ENCODE results near the gene DNHD1.

GRCh38 chr11:6618117-6619003, 121.3 kb downstream of the DNHD1 start:
- no peak for TF ChIP-seq CTCF (IDR thresholded peaks at IDR 0.05)
- no peak for TF ChIP-seq MAX (CRISPR knock-in tag; IDR thresholded peaks at IDR 0.05)
- no peak; the same call in 1 of the 2 replicates for TF ChIP-seq GABPB1 (CRISPR knock-in tag; IDR thresholded peaks at IDR 0.05)
- no peak for TF ChIP-seq TEAD1 (CRISPR knock-in tag; IDR thresholded peaks at IDR 0.05)
- TF ChIP-seq MLX (CRISPR knock-in tag; IDR thresholded peaks at IDR 0.05), result no peak
- TF ChIP-seq JUN (CRISPR knock-in tag; IDR thresholded peaks at IDR 0.05), result no peak
- TF ChIP-seq SP1 (CRISPR knock-in tag; conservative IDR thresholded peaks at IDR 0.05), result no peak
- no peak for TF ChIP-seq ARID4B (CRISPR knock-in tag; IDR thresholded peaks at IDR 0.05; ENCODE audit: borderline replicate concordance)
- TF ChIP-seq NFYB (CRISPR knock-in tag; conservative IDR thresholded peaks at IDR 0.05; ENCODE audit: low read depth), result no peak
- no peak for TF ChIP-seq FOXP4 (CRISPR knock-in tag; IDR thresholded peaks at IDR 0.05)
- TF ChIP-seq TP53 (CRISPR knock-in tag; IDR thresholded peaks at IDR 0.05), result no peak
